Measurements from ENCODE around the gene PDE6B. TPM values are rescaled to one million over a fixed set of nuclear protein-coding genes. Genes with fewer than 3 reads are reported as not detected.

PDE6B gene
- total RNA-seq, 4 donors from 2014 or later: 0.60 to 2.5 (median 0.95) TPM; not detected in 1

DNA sequence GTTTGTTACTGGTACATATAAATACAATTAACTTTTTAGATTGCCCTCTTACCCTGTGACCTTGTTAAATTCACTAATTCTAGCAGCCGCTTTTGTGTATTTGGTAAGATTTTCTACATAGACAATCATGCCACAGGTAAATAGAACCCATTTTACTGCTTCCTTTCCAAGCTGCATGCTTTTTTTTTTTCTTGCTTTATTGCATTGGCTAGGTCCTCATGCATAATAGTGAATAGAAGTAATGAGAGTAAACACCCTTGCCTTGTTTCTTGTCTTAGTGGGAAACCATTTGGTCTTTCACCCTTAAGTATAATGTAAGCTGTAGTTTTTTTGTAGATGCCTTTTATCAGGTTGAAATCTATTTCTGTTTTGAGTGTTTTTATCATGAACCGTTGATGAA lies 41.6 kb upstream of the PDE6B start:
- Histone ChIP-seq H3K4me3 (no peak overlapping the region), H3K4me1 (no peaks in the 10 kb centered on the region), H3K27me3 (peaks cover 70% of the 10 kb centered on the region), H3K9me3 (peaks cover 9 to 11% of the 10 kb centered on the region in 2 donors), H3K27ac (no peak overlapping the region), H3K36me3 (no peaks in the 10 kb centered on the region)
- intact Hi-C loops (cut with DNase I; ENCODE audit: low total_unique reads) (no loop called here), in situ Hi-C loops (cut with MboI; ENCODE audit: low pct_ligation_motif_present in 1 of 4, low pct_unique_long_range_greater_than_20kb in 1 of 4, low sequenced_read_pairs in 3 of 4) (no loop called here)
- DNase-seq: no peak
- WGBS, 2 donors (ENCODE audit: low coverage in 1 of 2): 84 to 89% methylated on average over 2 of the region's 2 CpGs
- TF ChIP-seq POLR2A (IDR thresholded peaks at IDR 0.05) (no peak), POLR2AphosphoS5 (IDR thresholded peaks at IDR 0.05) (no peak), EP300 (IDR thresholded peaks at IDR 0.05; ENCODE audit: low read depth) (no peak)
- TF ChIP-seq, protein P1, sequence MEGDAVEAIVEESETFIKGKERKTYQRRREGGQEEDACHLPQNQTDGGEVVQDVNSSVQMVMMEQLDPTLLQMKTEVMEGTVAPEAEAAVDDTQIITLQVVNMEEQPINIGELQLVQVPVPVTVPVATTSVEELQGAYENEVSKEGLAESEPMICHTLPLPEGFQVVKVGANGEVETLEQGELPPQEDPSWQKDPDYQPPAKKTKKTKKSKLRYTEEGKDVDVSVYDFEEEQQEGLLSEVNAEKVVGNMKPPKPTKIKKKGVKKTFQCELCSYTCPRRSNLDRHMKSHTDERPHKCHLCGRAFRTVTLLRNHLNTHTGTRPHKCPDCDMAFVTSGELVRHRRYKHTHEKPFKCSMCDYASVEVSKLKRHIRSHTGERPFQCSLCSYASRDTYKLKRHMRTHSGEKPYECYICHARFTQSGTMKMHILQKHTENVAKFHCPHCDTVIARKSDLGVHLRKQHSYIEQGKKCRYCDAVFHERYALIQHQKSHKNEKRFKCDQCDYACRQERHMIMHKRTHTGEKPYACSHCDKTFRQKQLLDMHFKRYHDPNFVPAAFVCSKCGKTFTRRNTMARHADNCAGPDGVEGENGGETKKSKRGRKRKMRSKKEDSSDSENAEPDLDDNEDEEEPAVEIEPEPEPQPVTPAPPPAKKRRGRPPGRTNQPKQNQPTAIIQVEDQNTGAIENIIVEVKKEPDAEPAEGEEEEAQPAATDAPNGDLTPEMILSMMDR (IDR thresholded peaks at IDR 0.05): no peak

DNA sequence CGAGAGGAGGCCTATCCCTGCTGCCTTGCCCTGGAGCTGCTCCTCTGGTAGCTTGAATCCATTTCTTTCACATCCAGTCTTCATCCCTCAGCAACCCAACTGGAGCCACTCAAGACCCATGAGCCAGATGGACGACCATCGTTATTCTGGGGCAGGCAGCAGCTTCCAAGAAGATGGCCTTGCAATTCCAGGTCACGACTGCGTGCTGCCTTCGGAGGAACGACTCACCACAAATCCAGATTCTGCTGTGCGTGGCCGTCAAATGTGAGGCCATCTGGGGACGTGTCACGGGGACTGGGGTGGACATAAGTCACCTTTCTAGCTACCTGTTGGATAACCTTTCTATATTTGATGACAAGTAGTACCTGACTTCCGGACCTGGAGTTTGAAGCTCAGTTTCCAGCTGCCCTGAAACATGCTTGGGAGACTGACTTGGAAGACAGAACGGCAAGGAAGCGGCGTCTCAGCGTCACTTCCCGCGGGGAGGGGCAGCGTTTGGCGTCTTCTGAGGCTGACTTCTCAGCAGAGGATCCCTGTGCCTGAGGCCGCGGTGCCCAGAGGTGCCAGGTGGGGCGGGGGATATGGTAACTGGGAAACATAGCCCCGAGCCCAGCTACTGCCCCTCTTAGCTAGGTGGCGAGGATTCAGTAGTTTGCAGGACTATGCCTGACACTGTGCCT lies 37.6 kb upstream of the PDE6B start:
- no peak for DNase-seq
- peaks cover 32% of the 10 kb centered on the region for H3K27me3 ChIP-seq
- H3K4me1 ChIP-seq: no peaks in the 10 kb centered on the region
- H3K27ac ChIP-seq: no peak overlapping the region
- in situ Hi-C loops (cut with MboI; ENCODE audit: low pct_ligation_motif_present in 1 of 4, low pct_unique_long_range_greater_than_20kb in 1 of 4, low sequenced_read_pairs in 3 of 4) (no loop called here), intact Hi-C loops (cut with DNase I; ENCODE audit: low total_unique reads) (no loop called here)
- no peaks in the 10 kb centered on the region for H3K36me3 ChIP-seq
- H3K9me3 ChIP-seq: peaks cover 9 to 11% of the 10 kb centered on the region in 2 donors
- H3K4me3 ChIP-seq: no peak overlapping the region
- no peak for TF ChIP-seq POLR2AphosphoS5 (IDR thresholded peaks at IDR 0.05)
- 78 to 81% methylated on average over 5 to 25 of the region's 25 CpGs for WGBS, 2 donors (ENCODE audit: low coverage in 1 of 2)

DNA sequence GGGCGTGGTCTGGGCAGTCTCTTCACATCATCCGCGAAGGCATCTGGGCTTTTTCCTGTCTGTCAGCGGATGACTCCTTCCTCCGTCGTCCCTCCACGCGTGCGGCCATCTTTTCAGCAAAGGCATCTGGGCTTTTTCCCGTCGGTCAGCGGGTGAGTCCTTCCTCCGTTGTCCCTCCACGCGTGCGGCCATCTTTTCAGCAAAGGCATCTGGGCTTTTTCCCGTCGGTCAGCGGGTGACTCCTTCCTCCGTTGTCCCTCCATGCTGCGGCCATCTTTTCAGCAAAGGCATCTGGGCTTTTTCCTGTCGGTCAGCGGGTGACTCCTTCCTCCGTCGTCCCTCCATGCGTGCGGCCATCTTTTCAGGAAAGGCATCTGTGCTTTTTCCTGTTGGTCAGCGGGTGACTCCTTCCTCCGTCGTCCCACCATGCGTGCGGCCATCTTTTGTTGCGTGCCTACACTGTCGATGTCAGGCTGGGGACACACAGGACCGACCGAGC lies 37.0 kb upstream of the PDE6B start:
- Histone ChIP-seq H3K27me3 (peaks cover 27% of the 10 kb centered on the region), H3K4me3 (no peak overlapping the region), H3K9me3 (peaks cover 8 to 9% of the 10 kb centered on the region in 2 donors), H3K36me3 (no peaks in the 10 kb centered on the region), H3K27ac (no peak overlapping the region), H3K4me1 (no peaks in the 10 kb centered on the region)
- TF ChIP-seq POLR2A (IDR thresholded peaks at IDR 0.05): no peak
- TF ChIP-seq, protein P1 (IDR thresholded peaks at IDR 0.05): no peak
- TF ChIP-seq EP300 (IDR thresholded peaks at IDR 0.05; ENCODE audit: low read depth): no peak
- 83 to 85% methylated on average over 23 to 36 of the region's 36 CpGs for WGBS, 2 donors (ENCODE audit: low coverage in 1 of 2)
- intact Hi-C loops (cut with DNase I; ENCODE audit: low total_unique reads) (no loop called here), in situ Hi-C loops (cut with MboI; ENCODE audit: low pct_ligation_motif_present in 1 of 4, low pct_unique_long_range_greater_than_20kb in 1 of 4, low sequenced_read_pairs in 3 of 4) (no loop called here)
- no peak for DNase-seq

DNA sequence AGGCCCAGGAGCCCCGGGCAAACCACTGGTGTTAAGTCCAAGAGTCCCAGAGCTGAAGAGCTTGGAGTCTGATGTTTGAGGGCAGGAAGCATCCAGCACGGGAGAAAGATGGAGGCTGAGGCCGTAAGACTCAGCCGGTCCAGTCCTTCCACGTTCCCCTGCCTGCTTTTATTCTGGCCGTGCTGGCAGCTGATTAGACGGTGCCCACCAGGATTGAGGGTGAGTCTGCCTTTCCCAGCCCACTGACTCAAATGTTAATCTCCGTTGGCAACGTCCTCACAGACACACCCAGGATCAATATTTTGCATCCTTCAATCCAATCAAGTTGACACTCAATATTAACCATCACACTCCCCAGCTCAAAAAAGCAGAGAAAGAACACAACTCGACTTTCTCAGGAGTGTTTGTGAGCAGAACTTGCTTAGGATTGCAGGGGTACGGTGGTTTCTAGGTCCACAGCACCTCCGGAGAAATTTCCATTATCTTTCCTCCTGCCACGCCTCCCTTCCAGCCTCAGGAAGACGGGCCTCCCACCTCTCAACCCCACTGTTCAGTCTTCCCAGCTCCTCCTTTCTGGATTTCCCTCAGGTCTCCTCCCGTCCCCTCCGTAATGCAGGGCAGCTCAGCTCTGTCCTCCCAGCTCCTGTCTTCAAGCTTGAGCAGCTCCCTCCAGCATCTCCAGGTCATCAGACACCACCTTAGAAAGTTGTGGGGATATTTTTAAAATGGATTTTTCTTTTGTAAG lies 36.0 kb upstream of the PDE6B start:
- no peaks in the 10 kb centered on the region for H3K4me1 ChIP-seq
- no peaks in the 10 kb centered on the region for H3K36me3 ChIP-seq
- H3K4me3 ChIP-seq: no peak overlapping the region
- in situ Hi-C loops (cut with MboI; ENCODE audit: low pct_ligation_motif_present in 1 of 4, low pct_unique_long_range_greater_than_20kb in 1 of 4, low sequenced_read_pairs in 3 of 4): no loop called here
- 74 to 84% methylated on average over 6 to 16 of the region's 16 CpGs for WGBS, 2 donors (ENCODE audit: low coverage in 1 of 2)
- peaks cover 20% of the 10 kb centered on the region for H3K27me3 ChIP-seq
- intact Hi-C loops (cut with DNase I; ENCODE audit: low total_unique reads): no loop called here
- no peak overlapping the region for H3K27ac ChIP-seq
- TF ChIP-seq POLR2A (IDR thresholded peaks at IDR 0.05): no peak
- TF ChIP-seq EP300 (IDR thresholded peaks at IDR 0.05; ENCODE audit: low read depth): no peak
- no peak for TF ChIP-seq POLR2AphosphoS5 (IDR thresholded peaks at IDR 0.05)
- TF ChIP-seq, protein P1 (IDR thresholded peaks at IDR 0.05): no peak
- H3K9me3 ChIP-seq: no peaks in the 10 kb centered on the region
- DNase-seq: no peak
